Transverse colon (tissue), 4 donors: ENCODE data around the gene RORB. TPM values are rescaled to one million over a fixed set of nuclear protein-coding genes. Genes with fewer than 3 reads are reported as not detected.
A peak's percentile ranks its signal among the peaks of the same experiment; 100 is the strongest.

Experiments used
- DNase-seq: peaks from one replicate; pipeline ENCODE4 v3.0.0-alpha.2; 2019
- H3K27ac ChIP-seq, 4 donors: fragments of 200-600 bp; sonication (generic); 2 replicates each; pipeline ENCODE4 v1.5.1; 2016 to 2018; ENCODE audit warnings: inconsistent platforms in 4 of 4
- H3K27me3 ChIP-seq: fragments of 200-600 bp; sonication (generic); 2 replicates; pipeline ENCODE4 v1.5.1; 2017; ENCODE audit warnings: inconsistent platforms
- H3K36me3 ChIP-seq, 4 donors: fragments of 200-600 bp; sonication (generic); 2 replicates each; pipeline ENCODE4 v1.5.1; 2017 to 2019; ENCODE audit warnings: inconsistent platforms in 4 of 4
- H3K4me1 ChIP-seq, 4 donors: fragments of 200-600 bp; sonication (generic); 2 replicates each; pipeline ENCODE4 v1.5.1; 2017 to 2020; ENCODE audit warnings: inconsistent platforms in 4 of 4
- H3K4me3 ChIP-seq, 4 donors: fragments of 200-600 bp; sonication (generic); 1 replicate in 1 of 4; 2 replicates in 3 of 4; pipeline versions ENCODE4 v1.5.1 to v1.6.1; 2017 to 2019; ENCODE audit warnings: inconsistent platforms in 4 of 4
- H3K9me3 ChIP-seq, 2 donors: fragments of 200-600 bp; sonication (generic); 2 replicates each; pipeline ENCODE4 v1.5.1; 2017 to 2019; ENCODE audit warnings: inconsistent platforms in 2 of 2
- EP300 ChIP-seq: sonication (generic); formaldehyde crosslinking; IDR thresholded peaks from one replicate; pipeline ENCODE4 v1.6.1; 2017; ENCODE audit warnings: antibody characterized with exemption, low read depth
- POLR2A ChIP-seq: fragments of 450-650 bp; IDR thresholded peaks from one replicate; pipeline ENCODE4 v1.6.1; 2016; ENCODE audit warnings: antibody characterized with exemption, mild to moderate bottlenecking, moderate library complexity
- POLR2AphosphoS5 ChIP-seq, 3 donors: sonication (generic); formaldehyde crosslinking; IDR thresholded peaks; one replicate each; pipeline ENCODE4 v1.6.1; 2016; ENCODE audit warnings: antibody characterized with exemption in 3 of 3
- WGBS, 2 donors: methylation state at CpG; one replicate each; pipeline ENCODE4 v1.1.5; 2018; ENCODE audit warnings: low coverage in 1 of 2; 5-methylcytosine and 5-hydroxymethylcytosine counted together
- in situ Hi-C, 4 donors: fragments of 200-750 bp; cut with MboI; loops; one replicate each; pipeline versions ENCODE4 v1.15.0 to v1.15.1; 2017; ENCODE audit warnings: low sequenced_read_pairs in 3 of 4, low pct_ligation_motif_present in 1 of 4, low pct_unique_long_range_greater_than_20kb in 1 of 4
- intact Hi-C: fragments of 100-400 bp; cut with DNase I; formaldehyde crosslinking; loops from one replicate; pipeline ENCODE4 v1.15.1; 2023; ENCODE audit warnings: low total_unique reads
- total RNA-seq, 4 donors: library from RNA; depleted of rRNA; stranded (reverse); fragments of >200 nt; gene quantifications; one replicate each; pipeline ENCODE4 v1.1.0, GENCODE V29; 2016
- TF ChIP-seq, protein P1 (sequence below), 5 experiments: fragments of 200-600 bp in 3 of 5; fragments of 450-650 bp in 2 of 5; sonication (generic) in 3 of 5; IDR thresholded peaks; 1 replicate in 2 of 5; 2 replicates in 3 of 5; pipeline ENCODE4 v1.5.1; 2016 to 2017; ENCODE audit warnings: antibody characterized with exemption in 5 of 5, inconsistent platforms in 3 of 5, mild to moderate bottlenecking in 2 of 5, moderate library complexity in 1 of 5

Gene RORB
- total RNA-seq, 4 donors from 2014 or later, result 0.20 to 1.1 (median 0.27) TPM; not detected in 1

DNA sequence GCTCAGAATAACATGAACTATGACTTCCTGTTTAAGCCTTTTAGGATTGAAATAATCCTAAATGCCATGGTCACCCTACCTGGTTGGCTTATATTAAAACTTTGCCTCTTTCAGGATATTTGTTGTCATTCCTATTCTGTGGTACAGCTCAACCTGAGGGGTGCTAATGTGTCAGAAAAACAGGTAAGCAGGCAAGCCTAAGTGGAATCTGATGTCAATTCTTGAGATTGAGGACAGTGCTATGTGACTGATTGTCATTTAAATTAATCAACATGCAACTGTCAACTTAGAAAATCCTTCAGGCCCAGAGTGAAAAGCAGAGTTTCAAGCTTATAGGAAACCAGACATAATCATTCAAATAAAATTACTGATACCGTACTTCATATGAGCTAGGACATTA lies 2.6 kb upstream of the RORB start:
- TF ChIP-seq POLR2A, result no peak
- no peak for TF ChIP-seq POLR2AphosphoS5 (IDR thresholded peaks at IDR 0.05)
- TF ChIP-seq, protein P1, sequence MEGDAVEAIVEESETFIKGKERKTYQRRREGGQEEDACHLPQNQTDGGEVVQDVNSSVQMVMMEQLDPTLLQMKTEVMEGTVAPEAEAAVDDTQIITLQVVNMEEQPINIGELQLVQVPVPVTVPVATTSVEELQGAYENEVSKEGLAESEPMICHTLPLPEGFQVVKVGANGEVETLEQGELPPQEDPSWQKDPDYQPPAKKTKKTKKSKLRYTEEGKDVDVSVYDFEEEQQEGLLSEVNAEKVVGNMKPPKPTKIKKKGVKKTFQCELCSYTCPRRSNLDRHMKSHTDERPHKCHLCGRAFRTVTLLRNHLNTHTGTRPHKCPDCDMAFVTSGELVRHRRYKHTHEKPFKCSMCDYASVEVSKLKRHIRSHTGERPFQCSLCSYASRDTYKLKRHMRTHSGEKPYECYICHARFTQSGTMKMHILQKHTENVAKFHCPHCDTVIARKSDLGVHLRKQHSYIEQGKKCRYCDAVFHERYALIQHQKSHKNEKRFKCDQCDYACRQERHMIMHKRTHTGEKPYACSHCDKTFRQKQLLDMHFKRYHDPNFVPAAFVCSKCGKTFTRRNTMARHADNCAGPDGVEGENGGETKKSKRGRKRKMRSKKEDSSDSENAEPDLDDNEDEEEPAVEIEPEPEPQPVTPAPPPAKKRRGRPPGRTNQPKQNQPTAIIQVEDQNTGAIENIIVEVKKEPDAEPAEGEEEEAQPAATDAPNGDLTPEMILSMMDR (IDR thresholded peaks at IDR 0.05), result no peak
- no peak for TF ChIP-seq EP300
- no peaks in the 10 kb centered on the region for H3K9me3 ChIP-seq
- intact Hi-C loops, result no loop called here
- DNase-seq, result no peak
- H3K36me3 ChIP-seq, result no peaks in the 10 kb centered on the region
- H3K27me3 ChIP-seq, result peaks cover 45% of the 10 kb centered on the region
- 75 to 86% methylated on average over 1 of the region's 1 CpG for WGBS, 2 donors
- no peak overlapping the region for H3K4me3 ChIP-seq
- no peak overlapping the region for H3K27ac ChIP-seq
- in situ Hi-C loops, result loop anchor here in 1 of 4 donors (25.0 kb wide), 1 partner anchor 93 kb away; no protein-coding TSS in a partner anchor
- H3K4me1 ChIP-seq, result peaks cover 0 to 30% (median 16%) of the 10 kb centered on the region in 4 donors

DNA sequence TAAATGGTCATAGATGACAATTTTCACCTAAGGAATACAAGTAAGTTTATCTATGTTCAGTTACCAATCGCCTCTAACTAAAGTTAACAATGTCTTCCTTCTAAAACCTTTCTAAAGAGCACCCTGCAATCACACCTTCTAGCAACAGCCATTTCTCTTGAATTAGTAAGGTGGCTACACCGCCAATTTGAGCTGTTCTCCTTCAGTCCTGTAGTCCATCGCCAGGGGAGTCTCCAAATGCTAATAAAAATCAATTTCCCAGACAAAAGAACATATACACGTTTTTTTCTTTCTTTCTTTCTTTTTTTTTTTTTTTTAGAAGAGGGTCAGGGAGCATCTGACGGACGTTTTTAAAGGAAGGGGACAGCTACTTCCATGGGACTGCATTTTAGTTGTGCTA lies 729 bp upstream of the RORB start:
- no peak for TF ChIP-seq EP300
- no peak for TF ChIP-seq POLR2A
- TF ChIP-seq, protein P1 (IDR thresholded peaks at IDR 0.05), result no peak
- Histone ChIP-seq H3K36me3 (no peaks in the 10 kb centered on the region), H3K4me3 (peak overlapping the region in 3 of 4 donors; percentile 32 to 67 (median 37)), H3K27me3 (peaks cover 64% of the 10 kb centered on the region), H3K9me3 (no peaks in the 10 kb centered on the region), H3K27ac (no peak overlapping the region), H3K4me1 (peaks cover 0 to 39% (median 19%) of the 10 kb centered on the region in 4 donors)
- in situ Hi-C loops, result loop anchor here in 1 of 4 donors (25.0 kb wide), 1 partner anchor 91 kb away; no protein-coding TSS in a partner anchor
- intact Hi-C loops, result no loop called here
- WGBS, 2 donors, result 14 to 23% methylated on average over 6 of the region's 6 CpGs
- DNase-seq, result no peak

DNA sequence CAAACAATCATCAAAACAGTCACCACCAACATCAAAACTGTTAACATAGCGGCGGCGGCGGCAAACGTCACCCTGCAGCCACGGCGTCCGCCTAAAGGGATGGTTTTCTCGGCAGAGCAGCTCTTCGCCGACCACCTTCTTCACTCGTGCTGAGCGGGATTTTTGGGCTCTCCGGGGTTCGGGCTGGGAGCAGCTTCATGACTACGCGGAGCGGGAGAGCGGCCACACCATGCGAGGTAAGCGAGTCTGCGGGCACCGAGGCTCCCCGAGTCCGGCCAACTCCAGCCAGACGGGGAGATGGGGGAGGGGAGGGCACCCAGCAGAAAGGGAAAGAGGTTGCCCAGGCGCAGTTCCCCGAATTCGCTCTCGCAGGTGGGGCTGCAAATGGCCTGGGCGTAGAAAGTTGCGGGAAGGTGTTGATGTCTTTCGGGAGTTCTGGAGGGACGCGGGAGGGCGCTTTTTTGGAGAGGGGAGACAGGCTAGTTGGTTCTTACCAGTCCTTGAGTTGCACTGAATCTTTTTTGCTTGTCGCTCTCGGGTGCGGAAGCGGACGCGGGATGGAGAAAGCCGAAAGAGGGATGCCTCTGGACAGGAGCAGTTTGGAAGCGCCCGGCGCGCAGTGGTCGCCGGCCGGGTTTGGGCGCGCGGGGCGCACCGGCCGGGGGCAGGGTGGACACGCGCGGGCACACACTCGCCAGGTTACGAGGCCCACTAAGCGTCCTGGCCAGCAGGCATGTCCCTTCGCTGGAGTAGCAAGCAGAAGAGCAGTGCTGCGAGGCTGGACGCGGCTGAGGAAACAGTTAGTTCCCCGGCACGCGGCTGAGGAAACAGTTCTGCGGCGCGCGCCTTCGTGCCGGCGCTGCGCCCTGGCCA lies 849 bp downstream of the RORB start:
- 3% methylated on average over 66 of the region's 77 CpGs; no CpG with 5 or more reads in 1 of the 2 donors for WGBS, 2 donors
- peak overlapping the region; percentile 24 to 67 (median 34) for H3K4me3 ChIP-seq
- TF ChIP-seq POLR2AphosphoS5 (IDR thresholded peaks at IDR 0.05), result no peak
- TF ChIP-seq, protein P1 (IDR thresholded peaks at IDR 0.05), result no peak
- no peak for TF ChIP-seq POLR2A
- TF ChIP-seq EP300, result no peak
- peaks cover 0 to 39% (median 19%) of the 10 kb centered on the region in 4 donors for H3K4me1 ChIP-seq
- no peak for DNase-seq
- in situ Hi-C loops, result loop anchor here in 1 of 4 donors (25.0 kb wide), 1 partner anchor 89 kb away; no protein-coding TSS in a partner anchor
- H3K27me3 ChIP-seq, result peaks cover 80% of the 10 kb centered on the region
- H3K27ac ChIP-seq, result no peak overlapping the region
- no peaks in the 10 kb centered on the region for H3K36me3 ChIP-seq
- intact Hi-C loops, result no loop called here
- no peaks in the 10 kb centered on the region for H3K9me3 ChIP-seq

DNA sequence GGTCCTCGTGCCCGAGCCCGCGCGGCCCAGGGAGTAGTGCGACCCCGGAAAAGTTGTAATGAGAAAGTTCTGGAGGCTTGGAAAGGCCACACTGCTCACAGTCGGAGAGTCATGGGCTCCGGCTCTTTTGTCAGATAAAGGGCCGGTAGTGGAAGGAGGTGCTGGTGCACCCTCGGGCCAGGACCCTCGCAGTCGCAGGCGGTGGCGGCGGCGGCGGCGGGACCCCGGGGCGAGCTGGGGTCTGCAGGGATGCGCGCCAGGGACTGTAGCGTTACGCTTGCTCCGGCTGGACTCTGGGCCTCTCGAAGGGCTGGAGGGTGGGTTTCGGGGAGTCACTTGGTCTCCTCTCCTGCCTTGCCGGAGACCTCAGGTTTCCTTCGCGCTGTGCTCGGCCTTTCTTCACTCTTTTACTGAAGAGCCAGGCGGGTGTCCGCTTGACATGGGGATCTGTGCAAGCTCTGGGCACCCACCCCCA lies 1.5 kb downstream of the RORB start:
- peaks cover 87% of the 10 kb centered on the region for H3K27me3 ChIP-seq
- in situ Hi-C loops, result loop anchor here in 1 of 4 donors (25.0 kb wide), 1 partner anchor 89 kb away; no protein-coding TSS in a partner anchor
- 0 to 18% methylated on average over 1 to 34 of the region's 34 CpGs for WGBS, 2 donors
- no peaks in the 10 kb centered on the region for H3K9me3 ChIP-seq
- H3K27ac ChIP-seq, result no peak overlapping the region
- intact Hi-C loops, result no loop called here
- H3K4me1 ChIP-seq, result peaks cover 0 to 39% (median 19%) of the 10 kb centered on the region in 4 donors
- no peaks in the 10 kb centered on the region for H3K36me3 ChIP-seq
- TF ChIP-seq, protein P1 (IDR thresholded peaks at IDR 0.05), result no peak
- no peak for TF ChIP-seq EP300
- TF ChIP-seq POLR2A, result no peak
- TF ChIP-seq POLR2AphosphoS5 (IDR thresholded peaks at IDR 0.05), result no peak
- no peak for DNase-seq
- peak overlapping the region in 3 of 4 donors; percentile 32 to 67 (median 37) for H3K4me3 ChIP-seq
